Osteoblast (primary cell): ENCODE measurements around the gene IDUA. TPM values are rescaled to one million over a fixed set of nuclear protein-coding genes. Genes with fewer than 3 reads are reported as not detected.

Experiments used
- DNase-seq: peaks from one replicate; pipeline ENCODE4 v3.0.0; 2011; ENCODE audit warnings: low spot score, mixed read lengths; ENCODE audit not compliant: insufficient read length; ENCODE audit errors: missing footprints
- H2AFZ ChIP-seq: 2 replicates; pipeline ENCODE4 v1.6.0; 2011; ENCODE audit warnings: mild to moderate bottlenecking, low read length
- H3K27ac ChIP-seq: 2 replicates; pipeline ENCODE4 v1.5.1; 2011; ENCODE audit warnings: mild to moderate bottlenecking, low read depth, low read length, moderate library complexity
- H3K27me3 ChIP-seq: 2 replicates; pipeline ENCODE4 v1.6.0; 2012; ENCODE audit warnings: mild to moderate bottlenecking, control low read depth, inconsistent platforms, low read length, moderate library complexity; ENCODE audit not compliant: insufficient read depth
- H3K36me3 ChIP-seq: 2 replicates; pipeline ENCODE4 v1.5.1; 2011; ENCODE audit warnings: mild to moderate bottlenecking, low read length, control low read depth, moderate library complexity; ENCODE audit not compliant: insufficient read depth
- H3K4me1 ChIP-seq: 2 replicates; pipeline ENCODE4 v1.5.1; 2011; ENCODE audit warnings: mild to moderate bottlenecking, low read length, control low read depth, moderate library complexity; ENCODE audit not compliant: insufficient read depth
- H3K4me2 ChIP-seq: 2 replicates; pipeline ENCODE4 v1.6.0; 2011; ENCODE audit warnings: mild to moderate bottlenecking, low read length; ENCODE audit not compliant: insufficient read depth
- H3K4me3 ChIP-seq: fragments of 200-600 bp; sonication (generic); 3 replicates; pipeline ENCODE4 v1.5.1; 2012; ENCODE audit warnings: mild to moderate bottlenecking, low read length, inconsistent platforms; ENCODE audit not compliant: insufficient read depth
- H3K79me2 ChIP-seq: 2 replicates; pipeline ENCODE4 v1.6.0; 2012; ENCODE audit warnings: mild to moderate bottlenecking, low read length, control low read depth, inconsistent platforms; ENCODE audit not compliant: insufficient read depth
- H3K9me3 ChIP-seq: 2 replicates; pipeline ENCODE4 v1.5.1; 2011; ENCODE audit warnings: low read depth, low read length, control low read depth
- H4K20me1 ChIP-seq: 2 replicates; pipeline ENCODE4 v1.6.0; 2012; ENCODE audit warnings: mild to moderate bottlenecking, low read length, control low read depth; ENCODE audit not compliant: insufficient read depth
- total RNA-seq: library from RNA; depleted of rRNA; stranded (reverse); fragments of >200 nt; gene quantifications from 2 replicates; pipeline ENCODE4 v1.2.3, GENCODE V29; 2012
- TF ChIP-seq, protein P1 (sequence below): IDR thresholded peaks from 2 replicates; pipeline ENCODE4 v1.5.1; 2011; ENCODE audit warnings: mild to moderate bottlenecking, low read depth, low read length, moderate library complexity; ENCODE audit errors: extremely low read depth

Gene IDUA
- total RNA-seq, 1 donor, result 26.4 TPM

DNA sequence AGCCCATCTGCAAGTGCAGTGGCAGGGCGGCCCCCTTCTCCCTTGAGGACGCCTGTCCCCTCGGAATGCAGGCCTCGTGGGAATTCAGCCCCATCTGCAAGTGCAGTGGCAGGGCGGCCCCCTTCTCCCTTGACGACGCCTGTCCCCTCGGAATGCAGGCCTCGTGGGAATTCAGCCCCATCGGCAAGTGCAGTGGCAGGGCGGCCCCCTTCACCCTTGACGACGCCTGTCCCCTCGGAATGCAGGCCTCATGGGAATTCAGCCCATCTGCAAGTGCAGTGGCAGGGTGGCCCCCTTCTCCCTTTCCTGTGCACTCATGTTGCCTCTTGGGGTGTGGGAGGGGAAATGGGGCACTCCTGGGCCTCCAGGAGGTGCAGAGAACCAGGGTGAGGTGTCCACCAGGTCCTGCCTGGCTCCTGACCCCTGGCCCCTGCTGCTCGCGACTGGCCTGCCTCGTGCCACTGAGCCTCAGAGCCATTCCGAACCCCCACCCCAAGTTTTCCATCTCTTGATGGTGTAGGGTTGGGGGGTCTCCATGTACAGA lies 13.1 kb downstream of the IDUA start:
- H3K79me2 ChIP-seq, result no peaks in the 10 kb centered on the region
- H3K4me1 ChIP-seq, result no peaks in the 10 kb centered on the region
- no peak overlapping the region for H3K27ac ChIP-seq
- H4K20me1 ChIP-seq, result peaks cover 22% of the 10 kb centered on the region
- DNase-seq, result no peak
- no peak overlapping the region for H2AFZ ChIP-seq
- H3K4me3 ChIP-seq, result no peak overlapping the region
- peaks cover 67% of the 10 kb centered on the region for H3K27me3 ChIP-seq
- H3K4me2 ChIP-seq, result no peak overlapping the region
- TF ChIP-seq, protein P1, sequence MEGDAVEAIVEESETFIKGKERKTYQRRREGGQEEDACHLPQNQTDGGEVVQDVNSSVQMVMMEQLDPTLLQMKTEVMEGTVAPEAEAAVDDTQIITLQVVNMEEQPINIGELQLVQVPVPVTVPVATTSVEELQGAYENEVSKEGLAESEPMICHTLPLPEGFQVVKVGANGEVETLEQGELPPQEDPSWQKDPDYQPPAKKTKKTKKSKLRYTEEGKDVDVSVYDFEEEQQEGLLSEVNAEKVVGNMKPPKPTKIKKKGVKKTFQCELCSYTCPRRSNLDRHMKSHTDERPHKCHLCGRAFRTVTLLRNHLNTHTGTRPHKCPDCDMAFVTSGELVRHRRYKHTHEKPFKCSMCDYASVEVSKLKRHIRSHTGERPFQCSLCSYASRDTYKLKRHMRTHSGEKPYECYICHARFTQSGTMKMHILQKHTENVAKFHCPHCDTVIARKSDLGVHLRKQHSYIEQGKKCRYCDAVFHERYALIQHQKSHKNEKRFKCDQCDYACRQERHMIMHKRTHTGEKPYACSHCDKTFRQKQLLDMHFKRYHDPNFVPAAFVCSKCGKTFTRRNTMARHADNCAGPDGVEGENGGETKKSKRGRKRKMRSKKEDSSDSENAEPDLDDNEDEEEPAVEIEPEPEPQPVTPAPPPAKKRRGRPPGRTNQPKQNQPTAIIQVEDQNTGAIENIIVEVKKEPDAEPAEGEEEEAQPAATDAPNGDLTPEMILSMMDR, result no peak
- H3K9me3 ChIP-seq, result no peaks in the 10 kb centered on the region
- no peaks in the 10 kb centered on the region for H3K36me3 ChIP-seq

DNA sequence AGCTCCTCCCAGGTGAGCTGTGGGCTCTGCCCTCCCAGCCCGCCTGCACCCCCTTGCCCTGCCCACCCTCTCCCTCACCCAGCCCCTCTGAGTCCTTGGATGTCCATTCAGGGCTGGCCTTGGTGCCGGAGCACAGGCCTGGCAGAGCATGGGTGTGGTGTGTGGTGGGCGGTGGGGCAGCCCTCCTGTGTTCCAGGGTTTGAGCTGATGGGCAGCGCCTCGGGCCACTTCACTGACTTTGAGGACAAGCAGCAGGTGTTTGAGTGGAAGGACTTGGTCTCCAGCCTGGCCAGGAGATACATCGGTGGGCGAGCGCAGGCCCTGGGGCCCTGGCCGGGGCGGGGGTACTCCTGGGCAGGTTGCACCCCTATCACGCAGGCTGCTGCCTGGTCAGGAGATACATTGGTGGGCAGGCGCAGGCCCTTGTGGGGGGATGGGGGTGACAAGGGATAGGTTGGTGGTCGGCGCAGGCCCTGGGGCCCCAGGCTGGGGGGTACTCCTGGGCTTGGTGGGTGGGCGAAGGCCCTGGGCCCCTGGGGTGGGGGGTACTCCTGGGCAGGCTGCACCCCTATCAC lies 13.9 kb downstream of the IDUA start:
- Histone ChIP-seq H3K4me1 (no peaks in the 10 kb centered on the region), H3K9me3 (no peaks in the 10 kb centered on the region), H4K20me1 (peaks cover 21% of the 10 kb centered on the region), H3K79me2 (no peaks in the 10 kb centered on the region), H2AFZ (no peak overlapping the region), H3K27ac (no peak overlapping the region), H3K36me3 (no peaks in the 10 kb centered on the region), H3K4me2 (no peak overlapping the region), H3K4me3 (no peak overlapping the region), H3K27me3 (peaks cover 74% of the 10 kb centered on the region)
- TF ChIP-seq, protein P1, result no peak
- no peak for DNase-seq

DNA sequence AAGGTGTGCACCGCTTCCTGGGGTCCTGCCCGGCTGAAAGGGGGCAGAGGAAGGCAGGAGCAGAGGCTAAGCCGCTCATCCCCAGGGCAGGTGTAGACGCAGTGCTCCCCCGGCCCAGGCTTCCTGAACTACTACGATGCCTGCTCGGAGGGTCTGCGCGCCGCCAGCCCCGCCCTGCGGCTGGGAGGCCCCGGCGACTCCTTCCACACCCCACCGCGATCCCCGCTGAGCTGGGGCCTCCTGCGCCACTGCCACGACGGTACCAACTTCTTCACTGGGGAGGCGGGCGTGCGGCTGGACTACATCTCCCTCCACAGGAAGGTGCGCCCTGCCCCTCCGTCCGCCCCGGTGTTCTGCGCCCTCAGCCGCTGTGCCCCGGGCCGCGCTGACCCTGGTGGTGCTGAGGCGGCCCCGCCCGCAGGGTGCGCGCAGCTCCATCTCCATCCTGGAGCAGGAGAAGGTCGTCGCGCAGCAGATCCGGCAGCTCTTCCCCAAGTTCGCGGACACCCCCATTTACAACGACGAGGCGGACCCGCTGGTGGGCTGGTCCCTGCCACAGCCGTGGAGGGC lies 14.8 kb downstream of the IDUA start:
- Histone ChIP-seq H3K79me2 (no peaks in the 10 kb centered on the region), H3K4me2 (no peak overlapping the region), H3K4me1 (no peaks in the 10 kb centered on the region), H2AFZ (no peak overlapping the region), H4K20me1 (peaks cover 18% of the 10 kb centered on the region), H3K27me3 (peaks cover 73% of the 10 kb centered on the region), H3K36me3 (no peaks in the 10 kb centered on the region), H3K27ac (no peak overlapping the region), H3K9me3 (no peaks in the 10 kb centered on the region), H3K4me3 (no peak overlapping the region)
- DNase-seq, result no peak
- TF ChIP-seq, protein P1, result no peak

DNA sequence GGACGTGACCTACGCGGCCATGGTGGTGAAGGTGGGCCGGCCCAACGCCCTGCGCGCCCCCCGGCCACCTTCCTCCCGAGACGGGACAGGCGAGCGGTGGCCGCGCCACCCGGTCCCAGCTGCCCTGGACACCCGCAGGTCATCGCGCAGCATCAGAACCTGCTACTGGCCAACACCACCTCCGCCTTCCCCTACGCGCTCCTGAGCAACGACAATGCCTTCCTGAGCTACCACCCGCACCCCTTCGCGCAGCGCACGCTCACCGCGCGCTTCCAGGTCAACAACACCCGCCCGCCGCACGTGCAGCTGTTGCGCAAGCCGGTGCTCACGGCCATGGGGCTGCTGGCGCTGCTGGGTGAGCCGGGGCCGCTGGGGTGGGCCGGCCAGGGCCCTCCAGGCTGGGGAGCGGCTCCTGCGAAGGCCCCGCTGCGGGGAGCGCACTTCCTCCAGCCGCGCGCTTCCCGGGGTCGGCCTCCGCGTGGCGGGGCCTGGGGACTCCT lies 15.3 kb downstream of the IDUA start:
- no peaks in the 10 kb centered on the region for H3K4me1 ChIP-seq
- H2AFZ ChIP-seq, result no peak overlapping the region
- no peaks in the 10 kb centered on the region for H3K36me3 ChIP-seq
- no peak for DNase-seq
- no peak overlapping the region for H3K4me2 ChIP-seq
- peaks cover 2% of the 10 kb centered on the region for H3K9me3 ChIP-seq
- H3K79me2 ChIP-seq, result no peaks in the 10 kb centered on the region
- no peak overlapping the region for H3K27ac ChIP-seq
- TF ChIP-seq, protein P1, result no peak
- no peak overlapping the region for H3K4me3 ChIP-seq
- peaks cover 73% of the 10 kb centered on the region for H3K27me3 ChIP-seq
- peaks cover 18% of the 10 kb centered on the region for H4K20me1 ChIP-seq
